Keratinocyte (primary cell): Measurements from ENCODE around the gene ANKRD31. TPM values are rescaled to one million over a fixed set of nuclear protein-coding genes. Genes with fewer than 3 reads are reported as not detected.

Source experiments
- DNase-seq: peaks from one replicate; pipeline ENCODE4 v3.0.0-alpha.2; 2011; ENCODE audit warnings: low read depth, missing footprints, low spot score
- FAIRE-seq: peaks from 2 replicates; lab custom pipeline; 2011; peaks lifted over from hg19 to GRCh38; lab: Jason Lieb, UNC
- H2AFZ ChIP-seq: 2 replicates; pipeline ENCODE4 v1.6.0; 2012; ENCODE audit warnings: low read length, control low read depth, inconsistent platforms; ENCODE audit not compliant: control insufficient read depth
- H3K27ac ChIP-seq: 2 replicates; pipeline ENCODE4 v1.5.1; 2011; ENCODE audit warnings: low read length; ENCODE audit not compliant: control insufficient read depth, insufficient read depth
- H3K27me3 ChIP-seq: 3 replicates; pipeline ENCODE4 v1.6.0; 2011; ENCODE audit warnings: low read length; ENCODE audit not compliant: control insufficient read depth, insufficient read depth; ENCODE audit errors: extremely low read depth
- H3K36me3 ChIP-seq, 2 experiments: 2 replicates in 1 of 2; 3 replicates in 1 of 2; pipeline ENCODE4 v1.5.1; 2011; ENCODE audit warnings: low read length in 2 of 2, mild to moderate bottlenecking in 1 of 2; ENCODE audit not compliant: control insufficient read depth in 2 of 2, insufficient read depth in 2 of 2; ENCODE audit errors: extremely low read depth in 1 of 2
- H3K4me1 ChIP-seq: 3 replicates; pipeline ENCODE4 v1.5.1; 2011; ENCODE audit warnings: low read length; ENCODE audit not compliant: control insufficient read depth, insufficient read depth; ENCODE audit errors: extremely low read depth
- H3K4me2 ChIP-seq: 3 replicates; pipeline ENCODE4 v1.6.0; 2011; ENCODE audit warnings: low read depth, low read length; ENCODE audit not compliant: control insufficient read depth, insufficient read depth; ENCODE audit errors: extremely low read depth
- H3K4me3 ChIP-seq, 3 experiments: fragments of 200-600 bp in 1 of 3; sonication (generic) in 1 of 3; 2 replicates in 2 of 3; 3 replicates in 1 of 3; pipeline ENCODE4 v1.5.1; 2011 to 2016; ENCODE audit warnings: low read length in 3 of 3, mild to moderate bottlenecking in 3 of 3, control low read depth in 2 of 3, inconsistent platforms in 1 of 3, low read depth in 1 of 3, mixed read lengths in 1 of 3, mixed run types in 1 of 3, moderate library complexity in 1 of 3; ENCODE audit not compliant: control insufficient read depth in 2 of 3, insufficient read depth in 2 of 3; ENCODE audit errors: extremely low read depth in 1 of 3
- H3K79me2 ChIP-seq: 2 replicates; pipeline ENCODE4 v1.6.0; 2012; ENCODE audit warnings: low read length; ENCODE audit not compliant: control insufficient read depth, insufficient read depth
- H3K9ac ChIP-seq: 3 replicates; pipeline ENCODE4 v1.6.0; 2011; ENCODE audit warnings: low read length; ENCODE audit not compliant: control insufficient read depth, insufficient read depth; ENCODE audit errors: extremely low read depth
- H3K9me1 ChIP-seq: 3 replicates; pipeline ENCODE4 v1.6.0; 2011; ENCODE audit warnings: low read length; ENCODE audit not compliant: control insufficient read depth, insufficient read depth; ENCODE audit errors: extremely low read depth
- H3K9me3 ChIP-seq: 2 replicates; pipeline ENCODE4 v1.5.1; 2012; ENCODE audit warnings: low read depth, low read length; ENCODE audit not compliant: control insufficient read depth
- H4K20me1 ChIP-seq: 3 replicates; pipeline ENCODE4 v1.6.0; 2011; ENCODE audit warnings: low read length; ENCODE audit not compliant: control insufficient read depth, insufficient read depth; ENCODE audit errors: extremely low read depth
- EZH2 ChIP-seq: IDR thresholded peaks from one replicate; pipeline ENCODE4 v1.6.1; 2012; ENCODE audit warnings: inconsistent platforms, mild to moderate bottlenecking, low read length, moderate library complexity
- dilution Hi-C: fragments of 300-500 bp; cut with MboI; formaldehyde crosslinking; loops from one replicate; pipeline ENCODE4 v1.7.0; 2020; ENCODE audit warnings: low sequenced_read_pairs; ENCODE audit not compliant: extremely low pct_ligation_motif_present
- polyA plus RNA-seq, 5 experiments: library from polyadenylated mRNA; depleted of rRNA in 3 of 5; stranded (reverse) in 3 of 5; stranded (forward) in 1 of 5; unstranded in 1 of 5; fragments of >200 nt; gene quantifications; 1 replicate in 1 of 5; 2 replicates in 3 of 5; 3 replicates in 1 of 5; pipeline versions ENCODE4 v1.2.1 to v1.2.3, GENCODE V29; 2011 to 2012; ENCODE audit warnings: missing spikeins in 2 of 5, low read depth in 1 of 5, low replicate concordance in 1 of 5
- TF ChIP-seq, protein P1 (sequence below), 3 experiments: IDR thresholded peaks in 1 of 3; conservative IDR thresholded peaks in 1 of 3; optimal IDR thresholded peaks in 1 of 3; 2 replicates in 2 of 3; 3 replicates in 1 of 3; pipeline versions ENCODE3 to v1.5.1; 2011; ENCODE audit warnings: low read length in 3 of 3, mild to moderate bottlenecking in 3 of 3, moderate library complexity in 2 of 3, control low read depth in 1 of 3, inconsistent platforms in 1 of 3; ENCODE audit not compliant: insufficient read depth in 2 of 3; ENCODE audit errors: extremely low read depth in 1 of 3

Gene ANKRD31
- polyA plus RNA-seq, 1 donor (not counting 4 experiments of a cell fraction or from before 2014, with no cell fraction given), result 0.18 TPM

DNA sequence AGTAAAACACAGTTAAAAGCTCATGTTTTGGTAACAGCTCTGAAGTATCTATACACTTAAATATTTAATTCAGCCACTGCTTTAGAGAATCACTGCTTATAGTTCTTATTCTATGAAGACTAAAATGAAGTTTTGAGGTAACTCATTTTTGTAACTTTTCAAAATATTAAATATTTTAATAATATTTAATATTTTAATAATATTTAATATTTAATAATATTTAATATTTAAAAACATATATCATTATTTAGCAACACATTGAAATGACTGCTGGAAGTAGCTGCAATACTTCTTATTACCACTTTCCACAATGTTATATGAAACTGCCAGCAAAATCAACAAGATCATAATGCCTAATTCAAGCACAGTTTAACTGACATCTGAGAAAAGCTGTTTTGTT is 165.6 kb downstream of the ANKRD31 start:
- no peak for FAIRE-seq
- H3K4me2 ChIP-seq, result no peak overlapping the region

DNA sequence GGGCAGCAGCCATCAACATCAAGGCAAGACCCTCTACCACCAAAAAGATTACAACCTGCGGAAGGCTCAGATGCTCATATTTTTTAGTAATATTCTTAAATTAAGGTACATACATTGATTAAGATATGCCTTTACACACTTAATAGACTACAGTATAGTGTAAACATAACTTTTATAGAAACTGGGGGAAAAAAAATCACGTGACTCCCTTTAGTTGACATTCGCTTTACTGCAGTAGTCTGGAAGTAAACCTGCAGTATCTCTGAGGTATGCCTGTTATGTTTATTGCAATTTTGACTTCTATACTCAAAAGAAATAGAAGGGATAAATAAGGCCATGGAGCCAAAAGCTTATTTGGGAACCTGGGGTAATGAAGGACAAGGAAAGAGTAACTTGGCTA is 169.2 kb downstream of the ANKRD31 start:
- no peak overlapping the region for H3K27ac ChIP-seq
- H3K9me1 ChIP-seq, result no peaks in the 10 kb centered on the region
- H3K27me3 ChIP-seq, result no peaks in the 10 kb centered on the region
- no peak overlapping the region for H3K4me2 ChIP-seq
- dilution Hi-C loops, result no loop called here
- no peaks in the 10 kb centered on the region for H4K20me1 ChIP-seq
- H3K4me3 ChIP-seq, result no peak overlapping the region
- no peak overlapping the region for H2AFZ ChIP-seq
- no peaks in the 10 kb centered on the region for H3K79me2 ChIP-seq
- no peak for DNase-seq
- H3K36me3 ChIP-seq, result no peaks in the 10 kb centered on the region
- no peaks in the 10 kb centered on the region for H3K9me3 ChIP-seq
- FAIRE-seq, result no peak
- no peaks in the 10 kb centered on the region for H3K4me1 ChIP-seq
- TF ChIP-seq, protein P1, sequence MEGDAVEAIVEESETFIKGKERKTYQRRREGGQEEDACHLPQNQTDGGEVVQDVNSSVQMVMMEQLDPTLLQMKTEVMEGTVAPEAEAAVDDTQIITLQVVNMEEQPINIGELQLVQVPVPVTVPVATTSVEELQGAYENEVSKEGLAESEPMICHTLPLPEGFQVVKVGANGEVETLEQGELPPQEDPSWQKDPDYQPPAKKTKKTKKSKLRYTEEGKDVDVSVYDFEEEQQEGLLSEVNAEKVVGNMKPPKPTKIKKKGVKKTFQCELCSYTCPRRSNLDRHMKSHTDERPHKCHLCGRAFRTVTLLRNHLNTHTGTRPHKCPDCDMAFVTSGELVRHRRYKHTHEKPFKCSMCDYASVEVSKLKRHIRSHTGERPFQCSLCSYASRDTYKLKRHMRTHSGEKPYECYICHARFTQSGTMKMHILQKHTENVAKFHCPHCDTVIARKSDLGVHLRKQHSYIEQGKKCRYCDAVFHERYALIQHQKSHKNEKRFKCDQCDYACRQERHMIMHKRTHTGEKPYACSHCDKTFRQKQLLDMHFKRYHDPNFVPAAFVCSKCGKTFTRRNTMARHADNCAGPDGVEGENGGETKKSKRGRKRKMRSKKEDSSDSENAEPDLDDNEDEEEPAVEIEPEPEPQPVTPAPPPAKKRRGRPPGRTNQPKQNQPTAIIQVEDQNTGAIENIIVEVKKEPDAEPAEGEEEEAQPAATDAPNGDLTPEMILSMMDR (optimal IDR thresholded peaks at IDR 0.05 in 1 of 3, IDR thresholded peaks at IDR 0.05 in 1 of 3, conservative IDR thresholded peaks at IDR 0.05 in 1 of 3; ENCODE audit: extremely low read depth in 1 of 3, insufficient read depth in 2 of 3, low read length in 3 of 3), result no peak
- TF ChIP-seq EZH2, result no peak
- no peak overlapping the region for H3K9ac ChIP-seq

More for the DNA sequence above, 165.6 kb downstream of the ANKRD31 start:
- Histone ChIP-seq H3K79me2 (no peaks in the 10 kb centered on the region), H3K9me1 (no peaks in the 10 kb centered on the region), H3K27ac (no peak overlapping the region), H3K27me3 (no peaks in the 10 kb centered on the region), H3K4me3 (no peak overlapping the region), H3K36me3 (no peaks in the 10 kb centered on the region), H3K9ac (no peak overlapping the region), H4K20me1 (no peaks in the 10 kb centered on the region), H3K9me3 (no peaks in the 10 kb centered on the region), H2AFZ (no peak overlapping the region), H3K4me1 (no peaks in the 10 kb centered on the region)
- no peak for DNase-seq
- TF ChIP-seq EZH2, result no peak
- TF ChIP-seq, protein P1 (optimal IDR thresholded peaks at IDR 0.05 in 1 of 3, IDR thresholded peaks at IDR 0.05 in 1 of 3, conservative IDR thresholded peaks at IDR 0.05 in 1 of 3; ENCODE audit: extremely low read depth in 1 of 3, insufficient read depth in 2 of 3, low read length in 3 of 3), result no peak
- dilution Hi-C loops, result no loop called here
